Spleen (tissue), 11 donors: ENCODE data around the gene TXNDC15. TPM values are rescaled to one million over a fixed set of nuclear protein-coding genes. Genes with fewer than 3 reads are reported as not detected.

Experiments
- DNase-seq: peaks from one replicate; pipeline ENCODE4 v3.0.0-alpha.2; 2020
- H3K27ac ChIP-seq, 8 donors: fragments of 200-600 bp; sonication (generic) in 7 of 8; 1 replicate in 4 of 8; 2 replicates in 4 of 8; pipeline versions ENCODE4 v1.5.0 to v1.8.0; 2016 to 2021; ENCODE audit warnings: inconsistent platforms in 4 of 8, mild to moderate bottlenecking in 4 of 8, moderate library complexity in 1 of 8
- H3K27me3 ChIP-seq, 7 donors: fragments of 200-600 bp; sonication (generic) in 6 of 7; replicated peaks in 1 of 7; 1 replicate in 4 of 7; 2 replicates in 3 of 7; pipeline versions ENCODE4 v1.5.0 to v1.8.0; 2016 to 2021; ENCODE audit warnings: inconsistent platforms in 3 of 7, mild to moderate bottlenecking in 1 of 7
- H3K36me3 ChIP-seq, 6 donors: fragments of 200-600 bp; sonication (generic) in 5 of 6; 1 replicate in 4 of 6; 2 replicates in 2 of 6; pipeline versions ENCODE4 v1.5.0 to v1.8.0; 2016 to 2021; ENCODE audit warnings: inconsistent platforms in 2 of 6
- H3K4me1 ChIP-seq, 6 donors: fragments of 200-600 bp; sonication (generic) in 5 of 6; 1 replicate in 3 of 6; 2 replicates in 3 of 6; pipeline versions ENCODE4 v1.5.0 to v1.8.0; 2016 to 2021; ENCODE audit warnings: inconsistent platforms in 3 of 6
- H3K4me3 ChIP-seq, 8 donors: fragments of 200-600 bp; sonication (generic) in 7 of 8; 1 replicate in 4 of 8; 2 replicates in 4 of 8; pipeline versions ENCODE4 v1.5.0 to v1.8.0; 2016 to 2021; ENCODE audit warnings: inconsistent platforms in 4 of 8, mild to moderate bottlenecking in 4 of 8, moderate library complexity in 2 of 8
- H3K9me3 ChIP-seq, 8 donors: fragments of 200-600 bp; sonication (generic) in 7 of 8; 1 replicate in 4 of 8; 2 replicates in 4 of 8; pipeline versions ENCODE4 v1.5.0 to v1.8.0; 2016 to 2021; ENCODE audit warnings: inconsistent platforms in 4 of 8
- POLR2A ChIP-seq, 3 donors: fragments of 450-650 bp; IDR thresholded peaks; one replicate each; pipeline ENCODE4 v1.5.1; 2017; ENCODE audit warnings: antibody characterized with exemption in 3 of 3, mild to moderate bottlenecking in 1 of 3
- POLR2AphosphoS5 ChIP-seq, 3 donors: sonication (generic); formaldehyde crosslinking; IDR thresholded peaks; one replicate each; pipeline ENCODE4 v1.5.1; 2017; ENCODE audit warnings: antibody characterized with exemption in 3 of 3
- WGBS, 5 donors: extraction: QIAGEN DNeasy Blood & Tissue Kit in 3 of 5; methylation state at CpG; one replicate each; pipeline versions ENCODE4 v1.1.5 to v1.1.7; 2013 to 2018; 5-methylcytosine and 5-hydroxymethylcytosine counted together
- intact Hi-C: fragments of 100-400 bp; cut with DNase I; formaldehyde crosslinking; loops from one replicate; pipeline ENCODE4 v1.15.0; 2023; ENCODE audit warnings: low total_unique reads
- polyA plus RNA-seq, 3 donors: library from polyadenylated mRNA; stranded (reverse); fragments of 200-250 nt; gene quantifications; one replicate each; pipeline ENCODE4 v1.2.1, GENCODE V29; 2013
- total RNA-seq, 7 donors: library from RNA; depleted of rRNA in 3 of 7; stranded (reverse); fragments of >200 nt in 3 of 7; fragmentation: NEBNext Ultra II Directional in 4 of 7; extraction: Animal tissue kit (Norgen Biotek cat#: 25700) in 4 of 7; gene quantifications; one replicate each; pipeline versions ENCODE4 v1.1.0 to v1.2.1, GENCODE V29; 2016 to 2021
- TF ChIP-seq, protein P1 (sequence below), 11 experiments: fragments of 200-600 bp in 7 of 11; fragments of 450-650 bp in 4 of 11; sonication (generic) in 4 of 11; IDR thresholded peaks in 8 of 11; conservative IDR thresholded peaks in 3 of 11; 1 replicate in 7 of 11; 2 replicates in 4 of 11; pipeline versions ENCODE4 v1.4.0 to v1.8.0; 2016 to 2021; ENCODE audit warnings: antibody characterized with exemption in 11 of 11, inconsistent platforms in 4 of 11, mild to moderate bottlenecking in 1 of 11
- donor health status: healthy with polysubstance abuse.
- donor health status: DM: no; HTN: no; CAD: no; lungs with moderate emphysema.
- donor health status: DM: no; HTN: no; CAD: no.
- donor health status: Bipolar disorder and iron deficiency.
- donor health status: healthy.
- donor health status: DM: no; HTN: no; CAD: no.
- donor health status: DM: yes; HTN: yes; CAD: no.

The TXNDC15 gene
- total and polyA plus RNA-seq, 10 donors: 37.4 to 109 (median 58.0) TPM

DNA sequence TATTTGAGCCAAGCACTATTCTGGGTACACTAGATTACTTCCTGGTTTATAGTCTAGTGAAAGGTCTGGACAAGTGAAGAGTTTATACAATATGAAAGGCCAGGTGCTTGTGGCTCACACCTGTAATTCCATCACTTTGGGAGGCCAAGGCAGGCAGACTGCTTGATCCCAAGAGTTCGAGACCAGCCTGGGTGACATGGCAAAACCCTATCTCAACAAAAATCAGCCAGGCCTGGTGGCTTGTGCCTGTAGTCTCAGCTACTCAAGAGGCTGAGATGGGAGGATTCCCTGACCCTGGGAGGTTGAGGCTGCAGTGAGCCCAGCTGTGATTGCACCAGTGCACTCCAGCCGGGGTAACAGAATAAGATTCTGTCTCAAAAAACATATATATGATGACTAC lies 9.5 kb upstream of the TXNDC15 start:
- no peak for DNase-seq
- Histone ChIP-seq H3K4me3 (no peak overlapping the region), H3K9me3 (no peaks in the 10 kb centered on the region), H3K36me3 (peaks cover 0 to 30% (median 13%) of the 10 kb centered on the region in 6 donors), H3K27ac (no peak overlapping the region), H3K4me1 (no peaks in the 10 kb centered on the region), H3K27me3 (no peaks in the 10 kb centered on the region)
- WGBS, 5 donors: 88 to 98% (median 92%) methylated on average over 2 of the region's 2 CpGs
- no peak for TF ChIP-seq POLR2A (IDR thresholded peaks at IDR 0.05)
- TF ChIP-seq, protein P1, sequence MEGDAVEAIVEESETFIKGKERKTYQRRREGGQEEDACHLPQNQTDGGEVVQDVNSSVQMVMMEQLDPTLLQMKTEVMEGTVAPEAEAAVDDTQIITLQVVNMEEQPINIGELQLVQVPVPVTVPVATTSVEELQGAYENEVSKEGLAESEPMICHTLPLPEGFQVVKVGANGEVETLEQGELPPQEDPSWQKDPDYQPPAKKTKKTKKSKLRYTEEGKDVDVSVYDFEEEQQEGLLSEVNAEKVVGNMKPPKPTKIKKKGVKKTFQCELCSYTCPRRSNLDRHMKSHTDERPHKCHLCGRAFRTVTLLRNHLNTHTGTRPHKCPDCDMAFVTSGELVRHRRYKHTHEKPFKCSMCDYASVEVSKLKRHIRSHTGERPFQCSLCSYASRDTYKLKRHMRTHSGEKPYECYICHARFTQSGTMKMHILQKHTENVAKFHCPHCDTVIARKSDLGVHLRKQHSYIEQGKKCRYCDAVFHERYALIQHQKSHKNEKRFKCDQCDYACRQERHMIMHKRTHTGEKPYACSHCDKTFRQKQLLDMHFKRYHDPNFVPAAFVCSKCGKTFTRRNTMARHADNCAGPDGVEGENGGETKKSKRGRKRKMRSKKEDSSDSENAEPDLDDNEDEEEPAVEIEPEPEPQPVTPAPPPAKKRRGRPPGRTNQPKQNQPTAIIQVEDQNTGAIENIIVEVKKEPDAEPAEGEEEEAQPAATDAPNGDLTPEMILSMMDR (IDR thresholded peaks at IDR 0.05 in 8 of 11, conservative IDR thresholded peaks at IDR 0.05 in 3 of 11): no peak
- TF ChIP-seq POLR2AphosphoS5 (IDR thresholded peaks at IDR 0.05): no peak
- intact Hi-C loops: no loop called here

DNA sequence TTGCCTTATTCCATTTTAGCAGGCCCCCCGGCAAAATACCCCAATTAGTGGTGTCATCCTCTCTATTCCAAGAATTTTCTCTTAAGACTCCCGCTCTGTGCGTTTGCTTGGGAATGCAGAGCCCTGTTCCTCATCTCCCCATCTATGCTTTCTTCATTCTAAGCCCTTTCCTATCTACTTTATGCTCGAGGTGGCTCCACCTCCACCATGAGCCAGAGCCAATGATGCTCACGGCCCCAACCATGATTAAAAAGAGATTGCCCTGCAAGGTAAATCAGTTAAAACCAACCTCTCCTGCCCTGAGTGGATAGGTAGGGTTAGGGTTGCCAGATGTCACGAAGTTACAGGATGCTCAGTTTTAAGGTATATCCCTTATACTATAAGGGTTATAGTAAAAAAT lies 677 bp upstream of the TXNDC15 start:
- Histone ChIP-seq H3K4me1 (peaks cover 15 to 45% (median 35%) of the 10 kb centered on the region in 6 donors), H3K36me3 (peaks cover 0 to 2% (median 0%) of the 10 kb centered on the region in 6 donors), H3K9me3 (no peaks in the 10 kb centered on the region), H3K27ac (peak overlapping the region; percentile 93 to 96 (median 94)), H3K27me3 (no peaks in the 10 kb centered on the region), H3K4me3 (peak overlapping the region in 6 of 8 donors; percentile 83 to 93 (median 90))
- 82 to 86% (median 84%) methylated on average over 6 of the region's 6 CpGs for whole genome bisulfite sequencing, 5 donors
- TF ChIP-seq POLR2AphosphoS5 (IDR thresholded peaks at IDR 0.05): no peak
- no peak for TF ChIP-seq POLR2A (IDR thresholded peaks at IDR 0.05)
- TF ChIP-seq, protein P1 (IDR thresholded peaks at IDR 0.05 in 8 of 11, conservative IDR thresholded peaks at IDR 0.05 in 3 of 11): no peak
- intact Hi-C loops: no loop called here
- no peak for DNase-seq

DNA sequence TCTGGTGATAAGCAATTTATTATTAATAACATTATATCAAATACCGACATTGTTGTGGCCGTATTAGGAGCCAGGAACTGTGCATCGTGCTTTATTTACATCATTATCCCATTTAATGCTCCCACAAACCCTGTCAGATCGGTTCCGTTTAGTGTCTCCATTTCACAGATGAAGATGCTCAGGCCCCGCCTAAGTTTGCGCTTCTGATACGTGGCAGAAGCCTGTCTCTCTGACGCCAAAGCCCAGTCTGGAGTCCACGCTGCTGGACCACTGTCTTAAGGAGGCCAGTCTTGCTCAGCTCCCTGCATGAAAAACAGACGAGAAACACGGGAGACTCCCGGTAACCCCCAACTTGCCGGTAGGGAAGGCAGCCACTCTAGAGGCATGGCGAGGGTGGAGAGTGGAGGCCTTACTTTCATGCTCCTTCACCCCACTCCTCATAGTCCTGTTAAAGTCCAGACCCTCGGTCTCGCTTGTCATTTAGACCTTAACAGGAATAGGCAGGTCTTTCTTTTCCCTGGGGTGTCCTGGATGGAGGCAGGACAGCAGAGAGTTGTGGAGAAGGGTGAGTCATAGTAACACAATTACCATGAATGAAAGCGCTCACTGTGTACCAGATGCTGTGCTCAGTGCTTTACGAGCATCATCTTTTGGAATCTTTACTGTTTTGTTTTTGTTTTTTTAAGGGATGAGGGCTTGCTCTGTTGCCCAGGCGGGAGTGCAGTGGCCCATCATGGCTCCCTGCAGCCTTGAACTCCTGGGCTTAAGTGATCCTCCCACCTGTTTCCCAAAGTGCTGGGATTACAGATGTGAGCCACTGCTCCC lies 872 bp downstream of the TXNDC15 start:
- peak; percentile 82 for DNase-seq
- H3K9me3 ChIP-seq: no peaks in the 10 kb centered on the region
- H3K36me3 ChIP-seq: peaks cover 0 to 9% (median 0%) of the 10 kb centered on the region in 6 donors
- no peaks in the 10 kb centered on the region for H3K27me3 ChIP-seq
- intact Hi-C loops: no loop called here
- peaks cover 15 to 60% (median 35%) of the 10 kb centered on the region in 6 donors for H3K4me1 ChIP-seq
- 13 to 19% (median 16%) methylated on average over 20 of the region's 20 CpGs for WGBS, 5 donors
- H3K27ac ChIP-seq: peak overlapping the region; percentile 93 to 96 (median 94)
- H3K4me3 ChIP-seq: peak overlapping the region; percentile 83 to 93 (median 88)
- TF ChIP-seq POLR2A (IDR thresholded peaks at IDR 0.05) (no peak), POLR2AphosphoS5 (IDR thresholded peaks at IDR 0.05) (no peak)
- TF ChIP-seq, protein P1 (IDR thresholded peaks at IDR 0.05 in 8 of 11, conservative IDR thresholded peaks at IDR 0.05 in 3 of 11): no peak

GRCh38 chr5:134877159-134877558 lies 3.0 kb downstream of the TXNDC15 start:
- no peak for DNase-seq
- Histone ChIP-seq H3K27ac (peak overlapping the region in 3 of 8 donors; percentile 35 to 57 (median 39)), H3K9me3 (no peaks in the 10 kb centered on the region), H3K36me3 (peaks cover 0 to 9% (median 0%) of the 10 kb centered on the region in 6 donors), H3K4me1 (peaks cover 15 to 68% (median 41%) of the 10 kb centered on the region in 6 donors), H3K27me3 (no peaks in the 10 kb centered on the region), H3K4me3 (no peak overlapping the region)
- intact Hi-C loops: no loop called here
- TF ChIP-seq, protein P1 (IDR thresholded peaks at IDR 0.05 in 8 of 11, conservative IDR thresholded peaks at IDR 0.05 in 3 of 11): no peak
- TF ChIP-seq POLR2AphosphoS5 (IDR thresholded peaks at IDR 0.05) (no peak), POLR2A (IDR thresholded peaks at IDR 0.05) (no peak)
